NCI-H774 (cell line): Measurements from ENCODE around the gene LIFR.

ENCODE experiments used
- DNase-seq: peaks from one replicate; lab custom pipeline; 2025; lab: John Stamatoyannopoulos, UW

The LIFR gene

DNA sequence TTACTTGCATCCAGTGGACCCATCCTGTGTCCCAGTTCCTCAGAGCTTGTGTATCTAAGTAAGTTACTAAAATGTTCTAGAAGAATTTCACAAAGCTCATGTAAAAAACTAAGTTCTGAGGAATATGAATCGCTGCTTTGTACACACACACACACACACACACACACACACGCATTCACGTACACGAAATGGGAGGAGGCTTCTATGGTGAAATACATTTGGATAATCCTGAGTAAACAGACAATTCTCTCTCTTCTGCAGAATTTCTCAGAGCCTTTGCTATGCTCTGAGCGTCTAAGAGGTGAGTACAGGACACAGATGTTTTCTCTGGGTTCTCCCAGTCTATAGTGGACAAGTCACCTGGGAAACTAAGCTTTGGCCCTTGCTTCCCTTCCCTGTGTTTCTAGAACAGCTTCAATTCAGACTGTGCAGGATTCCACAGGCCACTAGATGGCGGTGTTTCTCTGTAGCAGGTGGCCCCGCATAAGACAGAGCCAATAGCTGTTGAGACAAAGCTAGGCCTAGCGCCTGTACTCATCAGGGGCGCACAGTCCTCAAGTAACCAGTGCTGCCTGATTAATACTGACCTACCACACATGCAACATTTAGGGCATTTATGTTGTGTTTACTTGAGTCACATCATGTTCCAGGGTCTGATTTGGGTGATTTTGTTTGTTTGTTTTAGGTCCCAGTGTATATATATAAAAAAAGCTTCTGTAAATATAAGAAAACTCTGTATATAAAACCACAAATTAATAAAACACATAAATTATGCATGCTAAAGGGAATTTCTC is 114.8 kb downstream of the LIFR start:
- peak; percentile 94 for DNase-seq

DNA sequence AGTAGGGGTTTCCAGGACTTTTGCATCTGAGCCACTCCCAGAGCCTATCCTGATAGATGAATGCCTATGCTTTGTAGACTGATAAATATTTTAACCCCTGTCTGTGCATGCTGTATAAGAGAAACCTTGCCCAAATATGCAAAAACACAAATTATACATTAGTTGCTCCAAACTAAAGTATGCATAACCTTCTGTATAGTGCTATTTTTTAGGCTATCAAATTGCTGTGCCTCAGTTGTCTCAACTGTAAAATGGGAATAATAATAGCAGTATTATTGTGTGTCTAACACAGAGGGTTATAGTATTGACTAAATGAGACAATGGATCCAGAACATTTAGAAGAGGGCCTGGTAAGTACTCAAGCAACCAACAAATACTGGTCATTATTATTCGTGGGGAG is 117.7 kb downstream of the LIFR start:
- no peak for DNase-seq

DNA sequence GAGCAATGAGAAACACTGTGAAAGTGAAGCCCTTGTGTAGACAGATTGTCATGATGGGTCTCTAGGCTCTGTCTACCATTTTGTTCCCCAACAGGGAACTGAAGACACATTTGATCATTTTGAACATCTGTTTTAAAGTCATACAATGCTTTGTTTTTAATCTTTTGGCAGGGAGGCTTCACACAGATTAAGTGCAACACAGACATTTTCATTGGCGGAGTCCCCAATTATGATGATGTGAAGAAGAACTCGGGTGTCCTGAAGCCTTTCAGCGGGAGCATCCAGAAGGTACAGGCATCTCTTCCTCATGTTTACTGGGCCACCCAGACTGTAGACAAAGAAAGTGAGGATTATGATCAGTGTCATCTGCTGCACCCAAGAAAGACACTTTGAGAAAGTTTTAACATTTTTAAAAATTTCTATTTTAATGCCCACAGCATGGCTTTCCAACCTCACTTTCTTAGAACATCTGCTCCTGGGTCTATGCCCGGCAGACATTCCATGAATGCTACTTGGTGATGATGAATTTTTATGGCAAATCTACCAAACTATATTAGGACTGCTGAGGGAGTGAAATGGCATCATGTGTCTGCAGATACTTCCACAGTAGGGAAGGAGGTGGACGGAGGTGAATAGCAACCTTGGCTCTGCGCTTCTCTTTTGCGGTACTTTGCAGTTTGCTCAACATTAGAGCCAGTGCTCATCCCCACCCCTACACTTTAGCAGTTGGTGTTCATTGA is 121.3 kb downstream of the LIFR start:
- no peak for DNase-seq

DNA sequence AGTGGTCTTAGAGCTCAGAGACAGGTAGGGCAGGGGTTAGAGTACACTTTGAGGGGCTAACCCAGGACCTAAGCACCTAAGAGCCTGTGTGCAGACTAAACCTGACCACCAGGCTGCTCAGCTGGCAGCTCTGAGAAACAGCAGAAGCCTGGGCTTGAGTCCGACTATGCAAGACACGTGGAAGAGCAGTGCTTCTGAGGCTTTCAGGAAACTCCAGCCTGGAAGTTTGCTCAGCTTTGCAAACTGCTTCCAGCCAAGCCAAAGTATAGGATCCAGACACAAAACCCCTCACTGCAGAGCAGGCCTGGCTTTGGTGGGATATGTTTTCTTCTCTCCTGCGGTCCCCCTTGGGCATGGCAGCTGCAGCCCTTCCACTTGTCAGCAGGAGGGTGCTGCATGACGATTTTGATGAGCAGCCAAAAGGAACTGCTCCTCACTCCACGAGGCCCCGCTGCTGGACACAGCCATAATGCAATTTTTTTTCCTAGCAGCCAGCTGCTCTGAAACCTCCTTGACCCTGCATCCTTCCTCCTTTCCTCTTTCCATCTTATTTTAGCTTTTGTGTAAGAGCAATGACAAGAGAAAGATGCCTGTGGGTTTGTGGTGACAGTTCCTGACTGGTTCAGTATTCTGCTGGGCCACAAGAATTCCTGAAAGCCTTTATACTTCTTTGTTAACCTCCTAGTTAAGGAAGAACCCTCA is 123.1 kb downstream of the LIFR start:
- no peak for DNase-seq

DNA sequence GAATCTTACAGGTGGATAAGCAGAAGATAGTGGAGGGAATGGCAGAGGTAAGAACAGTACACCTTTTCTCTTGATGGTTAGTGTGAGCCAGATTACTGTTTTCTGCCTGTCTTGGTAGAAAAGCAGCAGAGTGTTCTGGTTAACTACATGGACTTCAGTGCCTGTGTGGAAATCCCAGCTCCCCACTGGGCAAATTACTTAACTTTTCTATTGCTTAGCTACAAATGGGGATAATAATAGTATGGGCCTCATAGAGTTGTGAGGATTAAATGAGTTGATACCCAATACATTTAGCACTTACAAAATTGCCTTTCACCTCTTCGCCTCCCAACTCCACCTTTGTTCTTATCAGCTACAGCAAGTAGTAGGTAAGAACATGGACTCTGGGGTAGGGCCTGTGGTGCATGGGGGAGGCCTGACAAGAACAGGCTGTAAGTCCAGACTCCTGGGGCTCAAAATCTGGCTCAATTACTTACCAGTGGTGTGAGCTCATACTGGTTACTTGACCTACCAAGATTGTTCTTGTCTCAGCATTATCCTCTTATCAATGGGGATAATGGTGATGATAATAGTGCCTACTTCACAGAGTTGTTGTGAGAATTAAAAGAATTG is 125.1 kb downstream of the LIFR start:
- no peak for DNase-seq

DNA sequence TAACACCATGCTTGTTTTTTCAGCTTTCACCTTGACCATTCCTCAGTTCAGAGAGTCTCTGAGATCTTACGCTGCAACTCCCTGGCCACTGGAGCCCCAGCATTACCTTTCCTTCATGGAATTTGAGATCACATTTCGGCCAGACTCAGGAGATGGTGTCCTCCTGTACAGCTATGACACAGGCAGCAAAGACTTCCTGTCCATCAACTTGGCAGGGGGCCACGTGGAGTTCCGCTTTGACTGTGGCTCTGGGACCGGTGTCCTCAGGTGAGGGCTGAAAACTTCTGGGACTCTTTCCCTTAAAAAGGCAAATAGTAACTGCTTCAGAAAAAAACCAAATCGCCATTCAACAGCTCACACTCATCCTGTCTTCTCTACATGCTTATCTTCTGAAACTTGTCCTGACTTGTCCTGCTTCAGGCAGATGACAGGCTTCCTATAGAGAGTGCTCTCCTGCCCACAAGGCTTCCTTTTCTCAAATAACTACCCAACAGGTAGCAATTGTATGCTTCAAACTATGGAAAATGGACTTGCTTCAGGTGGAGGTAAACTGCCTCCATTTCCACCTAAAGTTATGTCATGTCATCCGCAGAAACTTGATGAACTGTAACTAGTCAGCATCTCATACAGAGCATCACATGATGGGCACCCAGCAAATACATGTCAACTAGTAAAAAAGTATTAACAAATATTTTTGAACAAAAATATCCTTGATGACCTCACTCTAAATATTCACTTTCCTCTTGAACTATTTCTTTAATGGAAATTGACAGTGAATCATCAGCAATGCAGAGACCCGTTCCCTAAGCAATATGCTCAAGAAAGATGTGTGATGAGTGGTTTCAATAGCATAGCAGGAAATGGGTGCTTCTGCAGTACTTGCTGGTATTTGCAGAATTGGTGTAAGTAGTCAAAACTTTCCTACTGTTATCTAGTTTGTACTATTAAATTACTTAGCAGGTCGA is 129.2 kb downstream of the LIFR start:
- DNase-seq = no peak

DNA sequence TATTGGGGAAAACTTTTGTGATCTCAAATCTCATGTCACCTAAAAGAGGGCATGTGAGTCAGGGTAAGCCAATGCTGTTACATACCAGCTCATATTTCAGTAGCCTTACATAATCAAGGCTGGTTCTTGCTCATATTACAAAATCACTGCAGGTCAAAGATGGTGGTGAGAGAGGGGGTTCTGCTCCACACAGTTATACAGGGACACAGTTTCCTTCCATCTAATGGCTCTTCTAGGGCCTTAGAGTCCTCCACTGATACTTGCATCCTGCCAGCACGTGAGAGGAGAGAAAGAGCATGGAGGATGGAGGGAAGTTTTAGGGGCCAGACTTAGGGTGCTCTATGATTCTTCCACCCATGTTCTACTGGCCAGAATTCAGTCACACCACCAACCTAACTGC is 130.0 kb downstream of the LIFR start:
- no peak for DNase-seq
